ENCODE data around the gene DPP4.

DNA sequence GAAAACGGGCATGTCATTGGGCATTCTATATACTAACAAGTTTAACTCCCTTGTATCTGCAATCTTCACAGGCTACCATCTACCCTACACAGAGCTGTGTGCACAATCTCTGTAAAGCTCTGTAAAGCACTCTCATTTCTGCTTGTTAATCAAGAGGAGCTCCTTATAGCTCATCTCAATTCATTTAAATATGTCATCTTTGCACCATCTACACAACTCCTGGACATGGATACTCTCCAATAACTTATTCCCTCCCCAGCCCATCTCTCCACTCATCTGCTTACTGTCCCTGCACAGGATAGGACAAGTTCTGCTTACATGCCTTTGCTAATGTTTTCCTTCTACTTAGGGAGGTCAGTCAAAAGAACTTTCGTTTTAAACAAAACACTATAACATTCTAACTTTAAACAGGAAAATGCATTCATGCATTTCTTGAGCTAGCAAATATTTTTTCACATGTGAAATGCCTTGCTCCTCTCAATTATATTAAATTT, 61.4 kb downstream of the DPP4 start:
- TF ChIP-seq, protein P1, sequence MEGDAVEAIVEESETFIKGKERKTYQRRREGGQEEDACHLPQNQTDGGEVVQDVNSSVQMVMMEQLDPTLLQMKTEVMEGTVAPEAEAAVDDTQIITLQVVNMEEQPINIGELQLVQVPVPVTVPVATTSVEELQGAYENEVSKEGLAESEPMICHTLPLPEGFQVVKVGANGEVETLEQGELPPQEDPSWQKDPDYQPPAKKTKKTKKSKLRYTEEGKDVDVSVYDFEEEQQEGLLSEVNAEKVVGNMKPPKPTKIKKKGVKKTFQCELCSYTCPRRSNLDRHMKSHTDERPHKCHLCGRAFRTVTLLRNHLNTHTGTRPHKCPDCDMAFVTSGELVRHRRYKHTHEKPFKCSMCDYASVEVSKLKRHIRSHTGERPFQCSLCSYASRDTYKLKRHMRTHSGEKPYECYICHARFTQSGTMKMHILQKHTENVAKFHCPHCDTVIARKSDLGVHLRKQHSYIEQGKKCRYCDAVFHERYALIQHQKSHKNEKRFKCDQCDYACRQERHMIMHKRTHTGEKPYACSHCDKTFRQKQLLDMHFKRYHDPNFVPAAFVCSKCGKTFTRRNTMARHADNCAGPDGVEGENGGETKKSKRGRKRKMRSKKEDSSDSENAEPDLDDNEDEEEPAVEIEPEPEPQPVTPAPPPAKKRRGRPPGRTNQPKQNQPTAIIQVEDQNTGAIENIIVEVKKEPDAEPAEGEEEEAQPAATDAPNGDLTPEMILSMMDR (optimal IDR thresholded peaks at IDR 0.05 in 1 of 3, IDR thresholded peaks at IDR 0.05 in 1 of 3, conservative IDR thresholded peaks at IDR 0.05 in 1 of 3; ENCODE audit: extremely low read depth in 1 of 3, insufficient read depth in 2 of 3, low read length in 3 of 3) = no peak
- no peak for TF ChIP-seq EZH2 (IDR thresholded peaks at IDR 0.05; ENCODE audit: low read length)

Data from keratinocyte (primary cell).